AG10803 (cell line): ENCODE data around the gene GGTA1.
A peak's percentile ranks its signal among the peaks of the same experiment; 100 is the strongest.
"Not testable (repeated sequence)": the region's sequence is repeated elsewhere in the genome, so short reads cannot be mapped to it uniquely, and the experiment has no call there.

ENCODE experiments used
- DNase-seq: peaks from one replicate; pipeline ENCODE4 v3.0.0; 2010; ENCODE audit warnings: low read depth
- H3K4me3 ChIP-seq: 2 replicates; pipeline ENCODE4 v1.5.1; 2011; ENCODE audit warnings: mild to moderate bottlenecking, low read length, control low read depth
- TF ChIP-seq, protein P1 (sequence below): conservative IDR thresholded peaks from 2 replicates; pipeline ENCODE4 v1.5.1; 2011; ENCODE audit warnings: mild to moderate bottlenecking, low read length, control low read depth, inconsistent platforms

GGTA1 gene

GRCh38 chr9:121538221-121538620 is 38.6 kb upstream of the GGTA1 start:
- no peak overlapping the region for H3K4me3 ChIP-seq
- TF ChIP-seq, protein P1, sequence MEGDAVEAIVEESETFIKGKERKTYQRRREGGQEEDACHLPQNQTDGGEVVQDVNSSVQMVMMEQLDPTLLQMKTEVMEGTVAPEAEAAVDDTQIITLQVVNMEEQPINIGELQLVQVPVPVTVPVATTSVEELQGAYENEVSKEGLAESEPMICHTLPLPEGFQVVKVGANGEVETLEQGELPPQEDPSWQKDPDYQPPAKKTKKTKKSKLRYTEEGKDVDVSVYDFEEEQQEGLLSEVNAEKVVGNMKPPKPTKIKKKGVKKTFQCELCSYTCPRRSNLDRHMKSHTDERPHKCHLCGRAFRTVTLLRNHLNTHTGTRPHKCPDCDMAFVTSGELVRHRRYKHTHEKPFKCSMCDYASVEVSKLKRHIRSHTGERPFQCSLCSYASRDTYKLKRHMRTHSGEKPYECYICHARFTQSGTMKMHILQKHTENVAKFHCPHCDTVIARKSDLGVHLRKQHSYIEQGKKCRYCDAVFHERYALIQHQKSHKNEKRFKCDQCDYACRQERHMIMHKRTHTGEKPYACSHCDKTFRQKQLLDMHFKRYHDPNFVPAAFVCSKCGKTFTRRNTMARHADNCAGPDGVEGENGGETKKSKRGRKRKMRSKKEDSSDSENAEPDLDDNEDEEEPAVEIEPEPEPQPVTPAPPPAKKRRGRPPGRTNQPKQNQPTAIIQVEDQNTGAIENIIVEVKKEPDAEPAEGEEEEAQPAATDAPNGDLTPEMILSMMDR, result no peak
- no peak for DNase-seq

DNA sequence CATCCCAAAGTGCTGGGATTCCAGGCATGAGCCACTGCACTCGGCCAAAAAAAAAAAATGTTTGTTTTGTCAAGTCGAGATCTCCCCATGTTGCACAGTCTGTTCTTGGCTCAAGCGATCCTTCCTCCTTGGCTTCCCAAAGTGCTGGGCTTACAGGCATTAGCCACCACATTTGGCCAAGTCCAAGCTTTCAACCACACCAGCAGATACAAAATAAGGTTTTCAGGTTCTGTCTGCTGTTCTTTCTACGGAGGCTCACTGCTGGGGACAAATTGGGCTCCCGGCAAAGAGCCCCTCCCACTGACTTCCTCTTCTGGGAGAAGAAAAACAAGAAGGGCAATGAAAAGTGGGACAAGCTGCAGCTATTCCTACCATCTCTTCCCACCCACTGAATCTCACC is 37.6 kb upstream of the GGTA1 start:
- TF ChIP-seq, protein P1, result no peak
- DNase-seq, result no peak
- H3K4me3 ChIP-seq, result no peak overlapping the region

DNA sequence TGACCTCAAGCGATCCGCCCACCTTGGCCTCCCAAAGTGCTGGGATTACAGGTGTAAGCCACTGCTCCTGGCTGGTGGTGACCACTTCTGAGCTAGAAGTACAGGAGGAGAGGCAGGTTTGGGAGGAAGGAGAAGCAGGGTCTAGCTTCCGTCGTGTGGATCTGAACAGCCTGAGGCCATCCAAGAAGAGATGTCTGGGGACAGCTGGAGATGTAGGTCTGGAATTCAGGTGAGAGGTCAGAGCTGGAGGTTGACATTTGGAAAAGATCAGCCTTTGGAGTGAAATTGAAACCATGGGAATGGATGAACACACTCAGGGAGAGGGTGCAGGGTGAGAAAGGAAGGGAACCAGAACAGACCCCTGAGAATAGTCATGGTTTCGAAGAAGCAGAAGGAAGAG is 33.2 kb upstream of the GGTA1 start:
- DNase-seq, result no peak
- H3K4me3 ChIP-seq, result no peak overlapping the region
- TF ChIP-seq, protein P1, result no peak

GRCh38 chr9:121529237-121529987 is 29.8 kb upstream of the GGTA1 start:
- peak; percentile 99 for DNase-seq
- TF ChIP-seq, protein P1, result 0 out of 2 replicates have a peak, but pooled peaks have one; percentile 0
- H3K4me3 ChIP-seq, result no peak overlapping the region

DNA sequence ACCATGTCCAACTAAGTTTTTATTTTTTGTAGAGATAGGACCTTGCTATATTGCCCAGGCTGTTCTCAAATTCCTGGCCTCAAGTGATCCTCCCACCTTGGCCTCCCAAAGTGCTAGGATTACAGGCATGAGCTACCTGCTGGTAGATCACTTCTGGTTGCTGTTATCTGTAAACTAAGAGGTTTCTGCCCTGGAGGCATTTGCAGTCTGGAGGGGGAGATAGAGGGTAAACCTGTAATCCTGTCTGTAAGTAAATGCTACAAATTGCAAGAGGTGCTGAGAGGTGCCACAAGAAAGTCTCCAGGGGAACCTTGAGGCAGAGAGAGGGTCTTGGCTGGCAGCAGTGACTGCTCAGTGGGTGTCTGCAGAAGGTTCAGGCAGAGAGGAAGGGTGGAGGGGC is 29.0 kb upstream of the GGTA1 start:
- H3K4me3 ChIP-seq, result no peak overlapping the region
- no peak for DNase-seq
- TF ChIP-seq, protein P1, result no peak

GRCh38 chr9:121527371-121527770 is 27.7 kb upstream of the GGTA1 start:
- no peak for DNase-seq
- no peak overlapping the region for H3K4me3 ChIP-seq
- TF ChIP-seq, protein P1, result no peak

DNA sequence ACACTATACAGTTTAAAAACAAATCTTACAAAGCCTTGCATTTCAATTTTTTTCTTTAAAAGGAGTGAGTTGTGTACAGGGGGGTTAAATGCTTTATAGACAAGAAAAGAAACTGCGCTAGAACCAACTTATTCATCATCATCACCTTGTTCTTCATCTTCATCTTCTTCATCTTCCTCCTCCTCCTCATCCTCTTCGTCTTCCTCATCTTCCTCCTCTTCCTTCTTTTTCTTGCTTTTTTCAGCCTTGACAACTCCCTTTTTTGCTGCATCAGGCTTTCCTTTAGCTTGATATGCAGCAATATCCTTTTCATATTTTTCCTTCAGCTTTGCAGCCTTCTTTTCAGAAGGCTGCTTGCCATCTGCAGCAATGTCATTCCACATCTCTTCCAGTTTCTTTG is 20.0 kb upstream of the GGTA1 start:
- not testable (repeated sequence) for DNase-seq

More for the DNA sequence above, 20.0 kb upstream of the GGTA1 start:
- H3K4me3 ChIP-seq, result not testable (repeated sequence)
